ENCODE results near the gene PIK3CD.

PIK3CD gene

GRCh38 chr1:9726905-9727595 lies 75.5 kb downstream of the PIK3CD start:
- H3K4me2 ChIP-seq (ENCODE audit: low read length), result no peak overlapping the region
- H3K9me3 ChIP-seq (ENCODE audit: control insufficient read depth, low read length), result no peaks in the 10 kb centered on the region
- no peaks in the 10 kb centered on the region for H3K4me1 ChIP-seq
- H3K27me3 ChIP-seq (ENCODE audit: control insufficient read depth, insufficient read depth, low read length), result no peaks in the 10 kb centered on the region
- no peak overlapping the region for H3K27ac ChIP-seq
- H3K9ac ChIP-seq, result no peak overlapping the region
- H3K36me3 ChIP-seq (ENCODE audit: control insufficient read depth, insufficient read depth, low read length), result no peaks in the 10 kb centered on the region
- no peak overlapping the region for H3K4me3 ChIP-seq (ENCODE audit: low read depth, low read length)
- H2AFZ ChIP-seq, result no peak overlapping the region
- TF ChIP-seq CTCF (IDR thresholded peaks at IDR 0.05), result no peak
- no peaks in the 10 kb centered on the region for H3K79me2 ChIP-seq

- Histone ChIP-seq H3K27me3 (ENCODE audit: control insufficient read depth, insufficient read depth, low read length) (no peaks in the 10 kb centered on the region), H2AFZ (no peak overlapping the region), H3K4me2 (ENCODE audit: low read length) (no peak overlapping the region), H3K27ac (no peak overlapping the region), H3K79me2 (no peaks in the 10 kb centered on the region), H3K4me1 (no peaks in the 10 kb centered on the region), H3K9me3 (ENCODE audit: control insufficient read depth, low read length) (no peaks in the 10 kb centered on the region), H3K4me3 (ENCODE audit: low read depth, low read length) (no peak overlapping the region), H3K36me3 (ENCODE audit: control insufficient read depth, insufficient read depth, low read length) (no peaks in the 10 kb centered on the region), H3K9ac (no peak overlapping the region)
- no peak for TF ChIP-seq CTCF (IDR thresholded peaks at IDR 0.05)
These were observed 77.1 kb downstream of the PIK3CD start for GRCh38 chr1:9728451-9729295.

- H2AFZ ChIP-seq, result no peak overlapping the region
- no peaks in the 10 kb centered on the region for H3K27me3 ChIP-seq (ENCODE audit: control insufficient read depth, insufficient read depth, low read length)
- no peaks in the 10 kb centered on the region for H3K79me2 ChIP-seq
- H3K9ac ChIP-seq, result no peak overlapping the region
- no peaks in the 10 kb centered on the region for H3K4me1 ChIP-seq
- H3K9me3 ChIP-seq (ENCODE audit: control insufficient read depth, low read length), result no peaks in the 10 kb centered on the region
- no peak overlapping the region for H3K4me3 ChIP-seq (ENCODE audit: low read depth, low read length)
- H3K36me3 ChIP-seq (ENCODE audit: control insufficient read depth, insufficient read depth, low read length), result no peaks in the 10 kb centered on the region
- no peak overlapping the region for H3K27ac ChIP-seq
- no peak overlapping the region for H3K4me2 ChIP-seq (ENCODE audit: low read length)
- no peak for TF ChIP-seq CTCF (IDR thresholded peaks at IDR 0.05)
These were observed 78.0 kb downstream of the PIK3CD start for GRCh38 chr1:9729523-9729922.

- no peak overlapping the region for H3K4me3 ChIP-seq (ENCODE audit: low read depth, low read length)
- H3K9ac ChIP-seq, result no peak overlapping the region
- H3K4me2 ChIP-seq (ENCODE audit: low read length), result no peak overlapping the region
- no peaks in the 10 kb centered on the region for H3K36me3 ChIP-seq (ENCODE audit: control insufficient read depth, insufficient read depth, low read length)
- no peak for TF ChIP-seq CTCF (IDR thresholded peaks at IDR 0.05)
- H2AFZ ChIP-seq, result no peak overlapping the region
- no peaks in the 10 kb centered on the region for H3K27me3 ChIP-seq (ENCODE audit: control insufficient read depth, insufficient read depth, low read length)
- no peaks in the 10 kb centered on the region for H3K9me3 ChIP-seq (ENCODE audit: control insufficient read depth, low read length)
- no peak overlapping the region for H3K27ac ChIP-seq
- no peaks in the 10 kb centered on the region for H3K79me2 ChIP-seq
- no peaks in the 10 kb centered on the region for H3K4me1 ChIP-seq
These were observed 78.8 kb downstream of the PIK3CD start for GRCh38 chr1:9730096-9730901.

Data from parathyroid adenoma (tissue), 2 donors.